Activated naive CD8-positive, alpha-beta T cell treated with anti-CD3 and anti-CD28 coated beads, Interleukin-2, amount 10 ng/mL, durations not matched to agents 7 days and 5 days (primary cell): ENCODE measurements around the gene CLEC2L. TPM values are rescaled to one million over a fixed set of nuclear protein-coding genes. Genes with fewer than 3 reads are reported as not detected.
"Not testable (repeated sequence)": the region's sequence is repeated elsewhere in the genome, so short reads cannot be mapped to it uniquely, and the experiment has no call there.

ENCODE experiments used
- ATAC-seq: fragments of 150-1000 bp; cut with Tn5 transposase; one replicate; pipeline ENCODE4 v1.10.0; 2021; ENCODE audit warnings: low read depth, moderate library complexity
- POLR2A ChIA-PET: fragments of 350-600 bp; sonication (Branson Sonifier 250); formaldehyde crosslinking; loops from one replicate; lab custom pipeline; 2021; ENCODE audit warnings: antibody characterized with exemption; lab: Charles Lee
- DNase-seq: peaks from one replicate; pipeline ENCODE4 v3.0.0; 2021
- H3K27ac Mint-ChIP-seq: one replicate; pipeline ENCODE4 v1.8.0; 2022; ENCODE audit warnings: mild to moderate bottlenecking, mixed read lengths
- H3K27me3 Mint-ChIP-seq: one replicate; pipeline ENCODE4 v1.8.0; 2022; ENCODE audit warnings: mild to moderate bottlenecking, moderate library complexity, mixed read lengths
- H3K36me3 Mint-ChIP-seq: one replicate; pipeline ENCODE4 v1.8.0; 2021; ENCODE audit warnings: mild to moderate bottlenecking, mixed read lengths
- H3K4me1 Mint-ChIP-seq: one replicate; pipeline ENCODE4 v1.8.0; 2021; ENCODE audit warnings: mixed read lengths
- H3K4me3 Mint-ChIP-seq: one replicate; pipeline ENCODE4 v1.8.0; 2022; ENCODE audit warnings: mild to moderate bottlenecking, moderate library complexity, mixed read lengths
- H3K9me3 Mint-ChIP-seq: one replicate; pipeline ENCODE4 v1.8.0; 2021; ENCODE audit warnings: mixed read lengths
- total RNA-seq, 2 experiments: library from RNA; stranded (reverse); gene quantifications; one replicate each; pipeline ENCODE4 v1.2.3, GENCODE V29; 2021

Gene CLEC2L
- total RNA-seq, 2 experiments from 2014 or later, result not detected

- no peaks in the 10 kb centered on the region for H3K4me1 Mint-ChIP-seq
- no peak overlapping the region for H3K27ac Mint-ChIP-seq
- DNase-seq (no peak), ATAC-seq (no peak)
- no peaks in the 10 kb centered on the region for H3K9me3 Mint-ChIP-seq
- POLR2A ChIA-PET, result no interaction called here
- no peak overlapping the region for H3K4me3 Mint-ChIP-seq
- H3K27me3 Mint-ChIP-seq, result no peaks in the 10 kb centered on the region
- no peaks in the 10 kb centered on the region for H3K36me3 Mint-ChIP-seq
These were observed 21.2 kb downstream of the CLEC2L start for GRCh38 chr7:139544645-139545044.

- Mint-ChIP-seq H3K27me3 (peaks cover 3% of the 10 kb centered on the region), H3K27ac (no peak overlapping the region), H3K4me1 (no peaks in the 10 kb centered on the region), H3K4me3 (no peak overlapping the region), H3K36me3 (no peaks in the 10 kb centered on the region), H3K9me3 (no peaks in the 10 kb centered on the region)
- ATAC-seq, result no peak
- no peak for DNase-seq
- POLR2A ChIA-PET, result no interaction called here
These were observed 25.0 kb downstream of the CLEC2L start for GRCh38 chr7:139548302-139549028.

GRCh38 chr7:139553991-139554700 is 30.7 kb downstream of the CLEC2L start:
- H3K9me3 Mint-ChIP-seq, ATAC-seq, H3K36me3 Mint-ChIP-seq, POLR2A ChIA-PET, H3K27ac Mint-ChIP-seq, H3K4me1 Mint-ChIP-seq, H3K4me3 Mint-ChIP-seq, DNase-seq: not testable (repeated sequence)
- peaks cover 23% of the 10 kb centered on the region for H3K27me3 Mint-ChIP-seq

GRCh38 chr7:139557857-139558581 is 34.5 kb downstream of the CLEC2L start:
- Mint-ChIP-seq H3K27ac (no peak overlapping the region), H3K4me3 (no peak overlapping the region), H3K27me3 (peaks cover 23% of the 10 kb centered on the region), H3K4me1 (no peaks in the 10 kb centered on the region), H3K9me3 (peaks cover 5% of the 10 kb centered on the region), H3K36me3 (no peaks in the 10 kb centered on the region)
- ATAC-seq (no peak), DNase-seq (no peak)
- POLR2A ChIA-PET, result no interaction called here

GRCh38 chr7:139559364-139560105 is 36.0 kb downstream of the CLEC2L start:
- H3K4me1 Mint-ChIP-seq, result no peaks in the 10 kb centered on the region
- no peak overlapping the region for H3K4me3 Mint-ChIP-seq
- H3K36me3 Mint-ChIP-seq, result no peaks in the 10 kb centered on the region
- POLR2A ChIA-PET, result no interaction called here
- peaks cover 5% of the 10 kb centered on the region for H3K9me3 Mint-ChIP-seq
- peaks cover 23% of the 10 kb centered on the region for H3K27me3 Mint-ChIP-seq
- ATAC-seq, result no peak
- no peak overlapping the region for H3K27ac Mint-ChIP-seq
- no peak for DNase-seq

GRCh38 chr7:139560199-139560598 is 36.7 kb downstream of the CLEC2L start:
- Mint-ChIP-seq H3K4me3 (no peak overlapping the region), H3K9me3 (peaks cover 5% of the 10 kb centered on the region), H3K27ac (no peak overlapping the region), H3K4me1 (no peaks in the 10 kb centered on the region), H3K36me3 (no peaks in the 10 kb centered on the region), H3K27me3 (peaks cover 19% of the 10 kb centered on the region)
- ATAC-seq, result no peak
- no peak for DNase-seq
- POLR2A ChIA-PET, result no interaction called here

- ATAC-seq, result no peak
- H3K4me3 Mint-ChIP-seq, result no peak overlapping the region
These were observed 37.2 kb downstream of the CLEC2L start for GRCh38 chr7:139560678-139561077.

GRCh38 chr7:139562491-139562890 is 39.0 kb downstream of the CLEC2L start:
- Mint-ChIP-seq H3K9me3 (peaks cover 5% of the 10 kb centered on the region), H3K4me1 (no peaks in the 10 kb centered on the region), H3K36me3 (no peaks in the 10 kb centered on the region), H3K27me3 (peaks cover 3% of the 10 kb centered on the region), H3K27ac (no peak overlapping the region), H3K4me3 (no peak overlapping the region)
- DNase-seq (no peak), ATAC-seq (no peak)
- POLR2A ChIA-PET, result no interaction called here

More at GRCh38 chr7:139560678-139561077, 37.2 kb downstream of the CLEC2L start:
- H3K27ac Mint-ChIP-seq, result peak overlapping the region; percentile 41
- H3K9me3 Mint-ChIP-seq, result peaks cover 5% of the 10 kb centered on the region
- peaks cover 17% of the 10 kb centered on the region for H3K27me3 Mint-ChIP-seq
- DNase-seq, result no peak
- H3K4me1 Mint-ChIP-seq, result no peaks in the 10 kb centered on the region
- POLR2A ChIA-PET, result no interaction called here
- no peaks in the 10 kb centered on the region for H3K36me3 Mint-ChIP-seq

- Mint-ChIP-seq H3K27me3 (peaks cover 3% of the 10 kb centered on the region), H3K36me3 (peaks cover 2% of the 10 kb centered on the region), H3K9me3 (peaks cover 5% of the 10 kb centered on the region), H3K4me1 (no peaks in the 10 kb centered on the region), H3K4me3 (no peak overlapping the region), H3K27ac (no peak overlapping the region)
- DNase-seq (no peak), ATAC-seq (no peak)
- POLR2A ChIA-PET, result no interaction called here
These were observed 39.6 kb downstream of the CLEC2L start for GRCh38 chr7:139562961-139563565.

- DNase-seq (no peak), ATAC-seq (no peak)
- Mint-ChIP-seq H3K36me3 (peaks cover 2% of the 10 kb centered on the region), H3K27me3 (peaks cover 3% of the 10 kb centered on the region), H3K4me1 (no peaks in the 10 kb centered on the region), H3K9me3 (peaks cover 5% of the 10 kb centered on the region), H3K27ac (no peak overlapping the region), H3K4me3 (no peak overlapping the region)
- POLR2A ChIA-PET, result no interaction called here
These were observed 40.4 kb downstream of the CLEC2L start for GRCh38 chr7:139563856-139564255.

- H3K27me3 Mint-ChIP-seq, result no peaks in the 10 kb centered on the region
- no peak overlapping the region for H3K27ac Mint-ChIP-seq
- DNase-seq, result no peak
These were observed 42.6 kb downstream of the CLEC2L start for GRCh38 chr7:139566075-139566474.

GRCh38 chr7:139566736-139567646 is 43.5 kb downstream of the CLEC2L start:
- no peak overlapping the region for H3K4me3 Mint-ChIP-seq
- no peaks in the 10 kb centered on the region for H3K9me3 Mint-ChIP-seq
- POLR2A ChIA-PET, result no interaction called here
- DNase-seq, result no peak
- ATAC-seq, result no peak
- no peaks in the 10 kb centered on the region for H3K27me3 Mint-ChIP-seq
- peaks cover 2% of the 10 kb centered on the region for H3K36me3 Mint-ChIP-seq
- H3K27ac Mint-ChIP-seq, result no peak overlapping the region
- H3K4me1 Mint-ChIP-seq, result no peaks in the 10 kb centered on the region

More at GRCh38 chr7:139566075-139566474, 42.6 kb downstream of the CLEC2L start:
- no peak for ATAC-seq
- H3K9me3 Mint-ChIP-seq, result no peaks in the 10 kb centered on the region
- H3K4me3 Mint-ChIP-seq, result no peak overlapping the region
- no peaks in the 10 kb centered on the region for H3K4me1 Mint-ChIP-seq
- peaks cover 2% of the 10 kb centered on the region for H3K36me3 Mint-ChIP-seq
- POLR2A ChIA-PET, result no interaction called here
